ENCODE data around the gene LRG1. TPM values are rescaled to one million over a fixed set of nuclear protein-coding genes. Genes with fewer than 3 reads are reported as not detected.

Gene LRG1
- total and polyA plus RNA-seq, 2 experiments from 2014 or later = 0.21 to 0.45 TPM

DNA sequence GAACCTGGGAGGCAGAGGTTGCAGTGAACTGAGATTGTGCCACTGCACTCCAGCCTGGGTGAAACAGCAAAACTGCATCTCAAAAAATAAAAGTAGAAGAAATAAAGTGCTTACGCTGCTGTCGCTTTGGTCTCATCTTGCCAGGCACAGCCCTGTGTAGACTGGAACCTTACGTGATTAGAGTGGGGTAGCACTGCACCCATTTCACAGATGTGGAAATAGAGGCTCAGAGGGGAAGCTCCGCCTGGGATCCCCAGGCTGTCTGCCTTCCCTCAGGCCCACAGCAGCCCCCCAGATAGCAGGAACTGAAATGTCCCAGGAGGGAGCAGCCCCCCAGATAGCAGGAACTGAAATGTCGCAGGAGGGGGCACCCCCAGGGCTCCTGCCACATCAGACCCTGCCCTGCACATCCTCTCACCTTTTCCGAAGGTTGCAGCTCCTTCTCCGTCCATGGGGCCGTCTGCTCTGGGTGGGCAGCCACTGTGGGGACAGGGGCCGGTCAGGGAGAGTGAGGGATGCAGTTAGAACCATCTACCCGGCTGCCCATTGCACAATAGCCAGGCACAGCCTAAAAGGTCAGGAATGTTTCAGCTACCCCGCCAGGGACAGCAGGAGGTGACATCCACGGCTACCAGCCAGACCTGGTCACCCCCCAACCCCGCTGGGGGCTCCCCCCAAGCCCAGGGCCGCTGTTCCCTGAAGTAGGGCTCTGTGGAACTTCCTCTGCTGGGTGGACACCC lies 23.5 kb downstream of the LRG1 start (continued):
- TF ChIP-seq, protein P1, sequence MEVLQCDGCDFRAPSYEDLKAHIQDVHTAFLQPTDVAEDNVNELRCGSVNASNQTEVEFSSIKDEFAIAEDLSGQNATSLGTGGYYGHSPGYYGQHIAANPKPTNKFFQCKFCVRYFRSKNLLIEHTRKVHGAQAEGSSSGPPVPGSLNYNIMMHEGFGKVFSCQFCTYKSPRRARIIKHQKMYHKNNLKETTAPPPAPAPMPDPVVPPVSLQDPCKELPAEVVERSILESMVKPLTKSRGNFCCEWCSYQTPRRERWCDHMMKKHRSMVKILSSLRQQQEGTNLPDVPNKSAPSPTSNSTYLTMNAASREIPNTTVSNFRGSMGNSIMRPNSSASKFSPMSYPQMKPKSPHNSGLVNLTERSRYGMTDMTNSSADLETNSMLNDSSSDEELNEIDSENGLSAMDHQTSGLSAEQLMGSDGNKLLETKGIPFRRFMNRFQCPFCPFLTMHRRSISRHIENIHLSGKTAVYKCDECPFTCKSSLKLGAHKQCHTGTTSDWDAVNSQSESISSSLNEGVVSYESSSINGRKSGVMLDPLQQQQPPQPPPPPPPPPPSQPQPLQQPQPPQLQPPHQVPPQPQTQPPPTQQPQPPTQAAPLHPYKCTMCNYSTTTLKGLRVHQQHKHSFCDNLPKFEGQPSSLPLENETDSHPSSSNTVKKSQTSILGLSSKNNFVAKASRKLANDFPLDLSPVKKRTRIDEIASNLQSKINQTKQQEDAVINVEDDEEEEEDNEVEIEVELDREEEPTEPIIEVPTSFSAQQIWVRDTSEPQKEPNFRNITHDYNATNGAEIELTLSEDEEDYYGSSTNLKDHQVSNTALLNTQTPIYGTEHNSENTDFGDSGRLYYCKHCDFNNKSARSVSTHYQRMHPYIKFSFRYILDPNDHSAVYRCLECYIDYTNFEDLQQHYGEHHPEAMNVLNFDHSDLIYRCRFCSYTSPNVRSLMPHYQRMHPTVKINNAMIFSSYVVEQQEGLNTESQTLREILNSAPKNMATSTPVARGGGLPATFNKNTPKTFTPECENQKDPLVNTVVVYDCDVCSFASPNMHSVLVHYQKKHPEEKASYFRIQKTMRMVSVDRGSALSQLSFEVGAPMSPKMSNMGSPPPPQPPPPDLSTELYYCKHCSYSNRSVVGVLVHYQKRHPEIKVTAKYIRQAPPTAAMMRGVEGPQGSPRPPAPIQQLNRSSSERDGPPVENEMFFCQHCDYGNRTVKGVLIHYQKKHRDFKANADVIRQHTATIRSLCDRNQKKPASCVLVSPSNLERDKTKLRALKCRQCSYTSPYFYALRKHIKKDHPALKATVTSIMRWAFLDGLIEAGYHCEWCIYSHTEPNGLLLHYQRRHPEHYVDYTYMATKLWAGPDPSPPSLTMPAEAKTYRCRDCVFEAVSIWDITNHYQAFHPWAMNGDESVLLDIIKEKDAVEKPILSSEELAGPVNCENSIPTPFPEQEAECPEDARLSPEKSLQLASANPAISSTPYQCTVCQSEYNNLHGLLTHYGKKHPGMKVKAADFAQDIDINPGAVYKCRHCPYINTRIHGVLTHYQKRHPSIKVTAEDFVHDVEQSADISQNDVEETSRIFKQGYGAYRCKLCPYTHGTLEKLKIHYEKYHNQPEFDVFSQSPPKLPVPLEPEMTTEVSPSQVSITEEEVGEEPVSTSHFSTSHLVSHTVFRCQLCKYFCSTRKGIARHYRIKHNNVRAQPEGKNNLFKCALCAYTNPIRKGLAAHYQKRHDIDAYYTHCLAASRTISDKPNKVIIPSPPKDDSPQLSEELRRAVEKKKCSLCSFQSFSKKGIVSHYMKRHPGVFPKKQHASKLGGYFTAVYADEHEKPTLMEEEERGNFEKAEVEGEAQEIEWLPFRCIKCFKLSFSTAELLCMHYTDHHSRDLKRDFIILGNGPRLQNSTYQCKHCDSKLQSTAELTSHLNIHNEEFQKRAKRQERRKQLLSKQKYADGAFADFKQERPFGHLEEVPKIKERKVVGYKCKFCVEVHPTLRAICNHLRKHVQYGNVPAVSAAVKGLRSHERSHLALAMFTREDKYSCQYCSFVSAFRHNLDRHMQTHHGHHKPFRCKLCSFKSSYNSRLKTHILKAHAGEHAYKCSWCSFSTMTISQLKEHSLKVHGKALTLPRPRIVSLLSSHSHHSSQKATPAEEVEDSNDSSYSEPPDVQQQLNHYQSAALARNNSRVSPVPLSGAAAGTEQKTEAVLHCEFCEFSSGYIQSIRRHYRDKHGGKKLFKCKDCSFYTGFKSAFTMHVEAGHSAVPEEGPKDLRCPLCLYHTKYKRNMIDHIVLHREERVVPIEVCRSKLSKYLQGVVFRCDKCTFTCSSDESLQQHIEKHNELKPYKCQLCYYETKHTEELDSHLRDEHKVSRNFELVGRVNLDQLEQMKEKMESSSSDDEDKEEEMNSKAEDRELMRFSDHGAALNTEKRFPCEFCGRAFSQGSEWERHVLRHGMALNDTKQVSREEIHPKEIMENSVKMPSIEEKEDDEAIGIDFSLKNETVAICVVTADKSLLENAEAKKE (CRISPR knock-in tag; IDR thresholded peaks at IDR 0.05) = no peak
- no peak for TF ChIP-seq ZNF114 (CRISPR knock-in tag; IDR thresholded peaks at IDR 0.05)
- TF ChIP-seq ZNF331 (CRISPR knock-in tag; IDR thresholded peaks at IDR 0.05; ENCODE audit: low read depth) = no peak
- TF ChIP-seq, protein P2, sequence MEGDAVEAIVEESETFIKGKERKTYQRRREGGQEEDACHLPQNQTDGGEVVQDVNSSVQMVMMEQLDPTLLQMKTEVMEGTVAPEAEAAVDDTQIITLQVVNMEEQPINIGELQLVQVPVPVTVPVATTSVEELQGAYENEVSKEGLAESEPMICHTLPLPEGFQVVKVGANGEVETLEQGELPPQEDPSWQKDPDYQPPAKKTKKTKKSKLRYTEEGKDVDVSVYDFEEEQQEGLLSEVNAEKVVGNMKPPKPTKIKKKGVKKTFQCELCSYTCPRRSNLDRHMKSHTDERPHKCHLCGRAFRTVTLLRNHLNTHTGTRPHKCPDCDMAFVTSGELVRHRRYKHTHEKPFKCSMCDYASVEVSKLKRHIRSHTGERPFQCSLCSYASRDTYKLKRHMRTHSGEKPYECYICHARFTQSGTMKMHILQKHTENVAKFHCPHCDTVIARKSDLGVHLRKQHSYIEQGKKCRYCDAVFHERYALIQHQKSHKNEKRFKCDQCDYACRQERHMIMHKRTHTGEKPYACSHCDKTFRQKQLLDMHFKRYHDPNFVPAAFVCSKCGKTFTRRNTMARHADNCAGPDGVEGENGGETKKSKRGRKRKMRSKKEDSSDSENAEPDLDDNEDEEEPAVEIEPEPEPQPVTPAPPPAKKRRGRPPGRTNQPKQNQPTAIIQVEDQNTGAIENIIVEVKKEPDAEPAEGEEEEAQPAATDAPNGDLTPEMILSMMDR (conservative IDR thresholded peaks at IDR 0.05; ENCODE audit: low read depth in 2 of 2) = no peak
- no peak for TF ChIP-seq CREB1 (CRISPR knock-in tag; IDR thresholded peaks at IDR 0.05; ENCODE audit: low read depth)
- no peak for TF ChIP-seq EZH2phosphoT487 (IDR thresholded peaks at IDR 0.05; ENCODE audit: unreplicated experiment)
- TF ChIP-seq, protein P3, sequence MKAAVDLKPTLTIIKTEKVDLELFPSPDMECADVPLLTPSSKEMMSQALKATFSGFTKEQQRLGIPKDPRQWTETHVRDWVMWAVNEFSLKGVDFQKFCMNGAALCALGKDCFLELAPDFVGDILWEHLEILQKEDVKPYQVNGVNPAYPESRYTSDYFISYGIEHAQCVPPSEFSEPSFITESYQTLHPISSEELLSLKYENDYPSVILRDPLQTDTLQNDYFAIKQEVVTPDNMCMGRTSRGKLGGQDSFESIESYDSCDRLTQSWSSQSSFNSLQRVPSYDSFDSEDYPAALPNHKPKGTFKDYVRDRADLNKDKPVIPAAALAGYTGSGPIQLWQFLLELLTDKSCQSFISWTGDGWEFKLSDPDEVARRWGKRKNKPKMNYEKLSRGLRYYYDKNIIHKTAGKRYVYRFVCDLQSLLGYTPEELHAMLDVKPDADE (IDR thresholded peaks at IDR 0.05) = no peak
- no peak for TF ChIP-seq NANOG (IDR thresholded peaks at IDR 0.05; ENCODE audit: borderline replicate concordance)
- no peak for TF ChIP-seq POLR2AphosphoS5 (IDR thresholded peaks at IDR 0.05; ENCODE audit: low read depth)

Measured in GM23338 (cell line).